Body of pancreas (tissue), 4 donors: ENCODE measurements around the gene RNF8. TPM values are rescaled to one million over a fixed set of nuclear protein-coding genes. Genes with fewer than 3 reads are reported as not detected.

Experiments
- ATAC-seq: fragments of 150-250 bp; one replicate; pipeline ENCODE4 v1.9.1; 2016
- DNase-seq, 4 donors: peaks; one replicate each; pipeline ENCODE4 v3.0.0-alpha.2; 2019
- H3K27ac ChIP-seq, 4 donors: fragments of 200-600 bp; sonication (generic); 1 replicate in 3 of 4; 2 replicates in 1 of 4; pipeline versions ENCODE4 v1.5.1 to v1.6.1; 2016 to 2019; ENCODE audit warnings: mild to moderate bottlenecking in 1 of 4, mixed read lengths in 1 of 4, moderate library complexity in 1 of 4
- H3K27me3 ChIP-seq, 2 donors: fragments of 200-600 bp; sonication (generic); one replicate each; pipeline ENCODE4 v1.6.0; 2016; ENCODE audit warnings: mild to moderate bottlenecking in 1 of 2
- H3K36me3 ChIP-seq, 2 donors: fragments of 200-600 bp; sonication (generic); replicated peaks in 1 of 2; 2 replicates each; pipeline ENCODE4 v1.5.1; 2016; ENCODE audit warnings: low read depth in 2 of 2; ENCODE audit not compliant: insufficient read depth in 1 of 2
- H3K4me1 ChIP-seq: fragments of 200-600 bp; sonication (generic); one replicate; pipeline ENCODE4 v1.6.0; 2016
- H3K4me3 ChIP-seq, 2 donors: fragments of 200-600 bp; sonication (generic); 1 replicate in 1 of 2; 2 replicates in 1 of 2; pipeline ENCODE4 v1.5.1; 2016 to 2019
- H3K9me3 ChIP-seq, 3 donors: fragments of 200-600 bp; sonication (generic); 1 replicate in 2 of 3; 2 replicates in 1 of 3; pipeline ENCODE4 v1.5.1; 2016
- CTCF ChIP-seq, 7 experiments: fragments of 450-650 bp in 4 of 7; fragments of 200-600 bp in 3 of 7; sonication (generic) in 3 of 7; IDR thresholded peaks; one replicate each; pipeline ENCODE4 v1.5.1; 2016 to 2019; ENCODE audit warnings: antibody characterized with exemption in 7 of 7
- POLR2A ChIP-seq, 3 donors: fragments of 450-650 bp; IDR thresholded peaks; one replicate each; pipeline ENCODE4 v1.6.1; 2016; ENCODE audit warnings: antibody characterized with exemption in 3 of 3, mild to moderate bottlenecking in 2 of 3
- WGBS, 2 donors: methylation state at CpG; one replicate each; pipeline ENCODE4 v1.1.5; 2017; 5-methylcytosine and 5-hydroxymethylcytosine counted together
- intact Hi-C: fragments of 100-400 bp; cut with DNase I; formaldehyde crosslinking; loops from one replicate; pipeline ENCODE4 v1.15.1; 2023
- total RNA-seq, 2 donors: library from RNA; depleted of rRNA; stranded (reverse); fragments of >200 nt; gene quantifications; one replicate each; pipeline ENCODE4 v1.1.0, GENCODE V29; 2016

The RNF8 gene
- total RNA-seq, 2 donors from 2014 or later: 6.0 to 15.5 TPM

GRCh38 chr6:37308069-37308815 lies 45.5 kb upstream of the RNF8 start:
- 68 to 72% methylated on average over 5 of the region's 5 CpGs for WGBS, 2 donors
- intact Hi-C loops: no loop called here
- ATAC-seq: peak; percentile 63
- no peak for TF ChIP-seq POLR2A (IDR thresholded peaks at IDR 0.05)
- TF ChIP-seq CTCF (IDR thresholded peaks at IDR 0.05): no peak
- no peak overlapping the region for H3K27ac ChIP-seq
- H3K27me3 ChIP-seq: no peaks in the 10 kb centered on the region
- no peak overlapping the region for H3K4me3 ChIP-seq
- H3K36me3 ChIP-seq: peaks cover 0 to 4% of the 10 kb centered on the region in 2 donors
- H3K4me1 ChIP-seq: no peaks in the 10 kb centered on the region
- DNase-seq: peak in 3 of 4 donors; percentile 29 to 38 (median 30)
- no peaks in the 10 kb centered on the region for H3K9me3 ChIP-seq

- H3K9me3 ChIP-seq: no peaks in the 10 kb centered on the region
- TF ChIP-seq POLR2A (IDR thresholded peaks at IDR 0.05) (no peak), CTCF (IDR thresholded peaks at IDR 0.05) (no peak)
- 89 to 100% methylated on average over 1 of the region's 1 CpG for WGBS, 2 donors
- ATAC-seq: no peak
- no peak overlapping the region for H3K4me3 ChIP-seq
- DNase-seq: no peak
- no peaks in the 10 kb centered on the region for H3K4me1 ChIP-seq
- H3K27ac ChIP-seq: no peak overlapping the region
- peaks cover 0 to 7% of the 10 kb centered on the region in 2 donors for H3K36me3 ChIP-seq
- H3K27me3 ChIP-seq: no peaks in the 10 kb centered on the region
- intact Hi-C loops: no loop called here
Observed at GRCh38 chr6:37309046-37309445, 44.7 kb upstream of the RNF8 start.

- no peak overlapping the region for H3K27ac ChIP-seq
- H3K4me1 ChIP-seq: no peaks in the 10 kb centered on the region
- DNase-seq: no peak
- ATAC-seq: no peak
- H3K27me3 ChIP-seq: no peaks in the 10 kb centered on the region
- intact Hi-C loops: no loop called here
- peaks cover 0 to 10% of the 10 kb centered on the region in 2 donors for H3K36me3 ChIP-seq
- H3K9me3 ChIP-seq: no peaks in the 10 kb centered on the region
- no peak overlapping the region for H3K4me3 ChIP-seq
- 65 to 70% methylated on average over 3 of the region's 3 CpGs for WGBS, 2 donors
- TF ChIP-seq CTCF (IDR thresholded peaks at IDR 0.05): no peak
- no peak for TF ChIP-seq POLR2A (IDR thresholded peaks at IDR 0.05)
Observed at GRCh38 chr6:37309692-37310091, 44.1 kb upstream of the RNF8 start.

- H3K9me3 ChIP-seq: no peaks in the 10 kb centered on the region
- H3K27me3 ChIP-seq: no peaks in the 10 kb centered on the region
- H3K4me3 ChIP-seq: no peak overlapping the region
- H3K4me1 ChIP-seq: no peaks in the 10 kb centered on the region
- TF ChIP-seq CTCF (IDR thresholded peaks at IDR 0.05) (no peak), POLR2A (IDR thresholded peaks at IDR 0.05) (no peak)
- 88 to 89% methylated on average over 3 of the region's 3 CpGs for WGBS, 2 donors
- H3K36me3 ChIP-seq: peaks cover 0 to 11% of the 10 kb centered on the region in 2 donors
- ATAC-seq: no peak
- intact Hi-C loops: no loop called here
- no peak for DNase-seq
- no peak overlapping the region for H3K27ac ChIP-seq
Observed at GRCh38 chr6:37310966-37311365, 42.8 kb upstream of the RNF8 start.
